HCT116 (cell line): ENCODE data around the gene CBLB.
"Not testable (repeated sequence)": the region's sequence is repeated elsewhere in the genome, so short reads cannot be mapped to it uniquely, and the experiment has no call there.

Source experiments
- CTCF ChIP-seq, 3 experiments: fragments of 200-600 bp in 1 of 3; sonication (generic) in 1 of 3; IDR thresholded peaks in 2 of 3; conservative IDR thresholded peaks in 1 of 3; 2 replicates each; pipeline ENCODE4 v1.5.1; 2012 to 2017; ENCODE audit warnings: low read depth in 2 of 3, low read length in 2 of 3, antibody characterized with exemption in 1 of 3, borderline replicate concordance in 1 of 3, control low read depth in 1 of 3, mild to moderate bottlenecking in 1 of 3, mixed read lengths in 1 of 3, mixed run types in 1 of 3, moderate library complexity in 1 of 3; ENCODE audit not compliant: insufficient read depth in 1 of 3
- POLR2A ChIP-seq: IDR thresholded peaks from 2 replicates; pipeline ENCODE4 v1.7.0; 2011; ENCODE audit warnings: borderline replicate concordance; ENCODE audit not compliant: insufficient read depth, insufficient read length; ENCODE audit errors: extremely low read depth
- SP1 ChIP-seq: IDR thresholded peaks from 2 replicates; pipeline ENCODE4 v1.6.1; 2012; ENCODE audit warnings: low read depth

GRCh38 chr3:105727036-105727435 is 141.8 kb downstream of the CBLB start:
- TF ChIP-seq CTCF (IDR thresholded peaks at IDR 0.05 in 2 of 3, conservative IDR thresholded peaks at IDR 0.05 in 1 of 3; ENCODE audit: borderline replicate concordance in 1 of 3, insufficient read depth in 1 of 3, low read depth in 2 of 3, low read length in 2 of 3); SP1; POLR2A: not testable (repeated sequence)
